A549 (cell line): ENCODE results near the gene ARMC10. TPM values are rescaled to one million over a fixed set of nuclear protein-coding genes. Genes with fewer than 3 reads are reported as not detected.

Experiments
- ATAC-seq, 2 experiments: fragments of 200-7000 bp in 1 of 2; fragments of >200 bp in 1 of 2; cut with Nextera tagmentation in 1 of 2; cut with Tn5 transposase in 1 of 2; 3 replicates each; pipeline versions ENCODE4 v1.8.0 to v1.9.1; 2018 to 2020; ENCODE audit warnings: mild to moderate bottlenecking in 1 of 2, moderate library complexity in 1 of 2
- CTCF ChIA-PET: fragments of 300-600 bp; sonication (Branson Sonifier 250); formaldehyde crosslinking; extraction: SDS; loops from one replicate; lab custom pipeline; 2021; ENCODE audit warnings: antibody characterized with exemption, inconsistent platforms; lab: Yijun Ruan, JAX
- POLR2A ChIA-PET: fragments of 350-600 bp; formaldehyde crosslinking; extraction: SDS; loops from one replicate; lab custom pipeline; 2021; ENCODE audit warnings: antibody characterized with exemption, inconsistent platforms; lab: Yijun Ruan, JAX
- DNase-seq, 2 experiments: peaks; one replicate each; pipeline versions ENCODE4 v3.0.0 to v3.0.0-alpha.2; 2011 to 2016; ENCODE audit warnings: low read depth in 1 of 2, low spot score in 1 of 2
- FAIRE-seq: peaks from 2 replicates; lab custom pipeline; 2011; peaks lifted over from hg19 to GRCh38; lab: Jason Lieb, UNC
- H3K27ac ChIP-seq, 2 experiments: fragments of >200 bp; sonication (Bioruptor Twin); formaldehyde crosslinking; 3 replicates each; pipeline ENCODE4 v1.5.1; 2016 to 2017
- H3K4me1 ChIP-seq: fragments of >200 bp; sonication (Bioruptor Twin); formaldehyde crosslinking; 3 replicates; pipeline ENCODE4 v1.6.1; 2016
- H3K4me2 ChIP-seq: fragments of >200 bp; sonication (Bioruptor Twin); formaldehyde crosslinking; 3 replicates; pipeline ENCODE4 v1.6.1; 2016
- H3K4me3 ChIP-seq: fragments of >200 bp; sonication (Bioruptor Twin); formaldehyde crosslinking; 3 replicates; pipeline ENCODE4 v1.5.1; 2016
- H3K9me3 ChIP-seq: fragments of >200 bp; sonication (Bioruptor Twin); formaldehyde crosslinking; 3 replicates; pipeline ENCODE4 v1.6.1; 2016
- CBX8 ChIP-seq: fragments of 200-600 bp; sonication (generic); IDR thresholded peaks from 2 replicates; pipeline ENCODE4 v1.6.1; 2016
- EHF ChIP-seq: fragments of 250-450 bp; sonication (Bioruptor Pico); IDR thresholded peaks from 2 replicates; pipeline ENCODE4 v1.5.0; 2020; ENCODE audit warnings: mild to moderate bottlenecking
- EHMT2 ChIP-seq: fragments of 200-600 bp; sonication (generic); IDR thresholded peaks from 2 replicates; pipeline ENCODE4 v1.6.1; 2016; ENCODE audit warnings: antibody characterized with exemption, low read depth, mild to moderate bottlenecking, moderate library complexity
- ESRRA ChIP-seq: fragments of 150-350 bp; IDR thresholded peaks from 2 replicates; pipeline ENCODE4 v1.6.1; 2014; ENCODE audit warnings: mild to moderate bottlenecking, low read length, borderline replicate concordance
- GATA3 ChIP-seq: IDR thresholded peaks from 2 replicates; pipeline ENCODE4 v1.6.1; 2012; ENCODE audit warnings: borderline replicate concordance
- HDAC2 ChIP-seq: fragments of 200-600 bp; sonication (generic); IDR thresholded peaks from 2 replicates; pipeline ENCODE4 v1.6.1; 2016
- HOXA7 ChIP-seq: fragments of 250-450 bp; sonication (Bioruptor Pico); IDR thresholded peaks from 2 replicates; pipeline ENCODE4 v1.5.0; 2020; ENCODE audit warnings: mild to moderate bottlenecking, moderate library complexity
- HOXB13 ChIP-seq: fragments of 250-450 bp; sonication (Bioruptor Pico); IDR thresholded peaks from 2 replicates; pipeline ENCODE4 v1.5.0; 2020; ENCODE audit warnings: low read depth, mild to moderate bottlenecking, moderate library complexity
- HOXB5 ChIP-seq: fragments of 250-450 bp; sonication (Bioruptor Pico); IDR thresholded peaks from 2 replicates; pipeline ENCODE4 v1.5.0; 2020; ENCODE audit warnings: mild to moderate bottlenecking, moderate library complexity
- JUN ChIP-seq, 2 experiments: fragments of >200 bp; sonication (Bioruptor Twin); formaldehyde crosslinking; IDR thresholded peaks; 2 replicates in 1 of 2; 3 replicates in 1 of 2; pipeline ENCODE4 v1.6.1; 2016 to 2017
- MAFK ChIP-seq: fragments of 450-650 bp; IDR thresholded peaks from 2 replicates; pipeline ENCODE4 v1.6.1; 2014; ENCODE audit not compliant: partially characterized antibody
- MAZ ChIP-seq: fragments of 150-350 bp; IDR thresholded peaks from 2 replicates; pipeline ENCODE4 v1.6.1; 2014; ENCODE audit warnings: antibody characterized with exemption, low read depth, low read length, borderline replicate concordance
- NFE2L2 ChIP-seq: fragments of 150-350 bp; conservative IDR thresholded peaks from 2 replicates; pipeline ENCODE4 v1.6.1; 2014; ENCODE audit warnings: low read length
- PHF8 ChIP-seq: fragments of 200-600 bp; sonication (generic); IDR thresholded peaks from 2 replicates; pipeline ENCODE4 v1.6.1; 2016; ENCODE audit warnings: low read depth, mild to moderate bottlenecking, antibody characterized with exemption, moderate library complexity, borderline replicate concordance
- POLR2A ChIP-seq: IDR thresholded peaks from 2 replicates; pipeline ENCODE4 v1.6.1; 2012; ENCODE audit warnings: mild to moderate bottlenecking, low read length
- POLR2AphosphoS2 ChIP-seq: conservative IDR thresholded peaks from 2 replicates; pipeline ENCODE4 v1.6.1; 2012; ENCODE audit warnings: low read length, improper control_type of control experiment, inconsistent platforms
- RARB ChIP-seq: fragments of 250-450 bp; sonication (Bioruptor Pico); IDR thresholded peaks from 2 replicates; pipeline ENCODE4 v1.8.0; 2021; ENCODE audit warnings: mild to moderate bottlenecking, moderate library complexity
- RCOR1 ChIP-seq: fragments of 150-350 bp; IDR thresholded peaks from 2 replicates; pipeline ENCODE4 v1.6.1; 2014; ENCODE audit warnings: antibody characterized with exemption, low read length, low read depth
- RNF2 ChIP-seq: fragments of 200-600 bp; sonication (generic); IDR thresholded peaks from 2 replicates; pipeline ENCODE4 v1.6.1; 2016; ENCODE audit warnings: low read depth, mild to moderate bottlenecking, antibody characterized with exemption, moderate library complexity, borderline replicate concordance
- SMC3 ChIP-seq: fragments of >200 bp; sonication (Bioruptor Twin); formaldehyde crosslinking; IDR thresholded peaks from 3 replicates; pipeline ENCODE4 v1.6.1; 2018; ENCODE audit warnings: inconsistent platforms
- SREBF2 ChIP-seq: fragments of 450-650 bp; IDR thresholded peaks from 2 replicates; pipeline ENCODE4 v1.6.1; 2014; ENCODE audit warnings: mild to moderate bottlenecking, moderate library complexity
- ZNF302 ChIP-seq: fragments of 250-450 bp; sonication (Bioruptor Pico); IDR thresholded peaks from 2 replicates; pipeline ENCODE4 v1.9.0; 2021; ENCODE audit warnings: inconsistent platforms, mild to moderate bottlenecking, moderate library complexity
- whole genome bisulfite sequencing: methylation state at CpG from one replicate; pipeline ENCODE4 v1.1.6; 2017; ENCODE audit errors: missing lambda C conversion rate; 5-methylcytosine and 5-hydroxymethylcytosine counted together
- polyA plus RNA-seq, 4 experiments: library from polyadenylated mRNA; depleted of rRNA in 3 of 4; stranded (reverse); fragments of >200 nt; fragmentation: RNase III in 1 of 4; extraction: RNeasy Plus Mini Kit Qiagen cat#74134 plus additional on column Dnase treatment in 1 of 4; gene quantifications; 2 replicates in 3 of 4; 3 replicates in 1 of 4; pipeline ENCODE4 v1.2.3, GENCODE V29; 2011 to 2017
- TF ChIP-seq, protein P1 (sequence below): fragments of >200 bp; sonication (Bioruptor Twin); formaldehyde crosslinking; IDR thresholded peaks from 3 replicates; pipeline ENCODE4 v1.5.1; 2016
- TF ChIP-seq, protein P2 (sequence below): fragments of 150-350 bp; IDR thresholded peaks from 2 replicates; pipeline ENCODE4 v1.6.1; 2014; ENCODE audit warnings: low read depth, mild to moderate bottlenecking, low read length
- TF ChIP-seq, protein P3 (sequence below): fragments of >200 bp; sonication (Bioruptor Twin); formaldehyde crosslinking; IDR thresholded peaks from 2 replicates; pipeline ENCODE4 v1.6.1; 2016

Gene ARMC10
- polyA plus RNA-seq, 2 of the 4 experiments (the other 2 are of a cell fraction): 36.6 to 63.2 TPM

DNA sequence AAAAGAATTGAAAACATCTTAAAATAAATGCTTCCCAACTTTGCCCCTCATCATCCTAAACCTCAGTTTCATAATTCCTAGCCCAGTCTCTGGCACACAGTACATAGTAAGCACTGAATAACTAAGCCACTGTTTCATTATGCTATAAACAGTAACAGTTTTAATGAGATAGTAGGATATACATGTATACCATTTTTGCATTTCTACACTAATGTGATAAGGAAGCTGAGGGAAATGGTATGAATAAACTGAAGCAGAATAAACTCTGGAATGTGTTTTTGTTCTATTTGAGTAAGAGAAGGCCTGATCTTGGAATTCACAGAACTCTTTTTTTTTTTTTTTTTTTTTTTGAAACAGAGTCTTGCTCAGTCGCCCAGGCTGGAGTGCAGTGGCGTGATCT lies 65.1 kb downstream of the ARMC10 start:
- WGBS: 96% methylated on average over 2 of the region's 2 CpGs
- Histone ChIP-seq H3K9me3 (no peaks in the 10 kb centered on the region), H3K27ac (no peak overlapping the region), H3K4me2 (no peak overlapping the region), H3K4me1 (peaks cover 11% of the 10 kb centered on the region; the same call in 1 of the 3 replicates), H3K4me3 (no peak overlapping the region)
- ChIA-PET POLR2A (no interaction called here), CTCF (no interaction called here)
- no peak for DNase-seq
- no peak for FAIRE-seq
- ATAC-seq: no peak
- TF ChIP-seq HDAC2: no peak
- no peak for TF ChIP-seq HOXB13 (CRISPR knock-in tag)
- no peak for TF ChIP-seq SMC3
- TF ChIP-seq MAZ: no peak

DNA sequence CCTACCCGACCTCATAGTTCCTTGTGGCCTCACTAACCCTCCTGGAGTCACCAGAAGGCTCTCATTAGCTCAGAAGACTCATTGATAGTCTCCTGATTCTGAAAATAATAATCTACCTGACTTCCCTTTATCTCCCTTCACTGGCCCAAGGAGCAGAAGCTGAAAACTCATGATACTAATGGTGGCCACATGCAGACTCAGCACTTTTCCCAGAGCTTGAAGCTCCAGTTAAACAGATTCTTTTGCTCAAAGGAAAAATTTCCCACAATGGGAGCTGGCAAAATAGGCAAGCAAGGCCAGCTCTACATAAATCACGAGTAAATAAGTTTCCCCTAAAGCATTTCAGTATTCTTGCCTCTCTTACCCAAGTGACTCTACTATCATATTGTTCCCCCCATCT lies 65.7 kb downstream of the ARMC10 start:
- 80% methylated on average over 2 of the region's 2 CpGs for WGBS
- Histone ChIP-seq H3K27ac (no peak overlapping the region), H3K9me3 (no peaks in the 10 kb centered on the region), H3K4me3 (no peak overlapping the region), H3K4me1 (peaks cover 8% of the 10 kb centered on the region; the same call in 1 of the 3 replicates), H3K4me2 (no peak overlapping the region)
- TF ChIP-seq PHF8 (no peak), MAFK (peak; percentile 93)
- ATAC-seq (no peak), DNase-seq (no peak), FAIRE-seq (no peak)
- CTCF ChIA-PET: no interaction called here
- POLR2A ChIA-PET: no interaction called here

DNA sequence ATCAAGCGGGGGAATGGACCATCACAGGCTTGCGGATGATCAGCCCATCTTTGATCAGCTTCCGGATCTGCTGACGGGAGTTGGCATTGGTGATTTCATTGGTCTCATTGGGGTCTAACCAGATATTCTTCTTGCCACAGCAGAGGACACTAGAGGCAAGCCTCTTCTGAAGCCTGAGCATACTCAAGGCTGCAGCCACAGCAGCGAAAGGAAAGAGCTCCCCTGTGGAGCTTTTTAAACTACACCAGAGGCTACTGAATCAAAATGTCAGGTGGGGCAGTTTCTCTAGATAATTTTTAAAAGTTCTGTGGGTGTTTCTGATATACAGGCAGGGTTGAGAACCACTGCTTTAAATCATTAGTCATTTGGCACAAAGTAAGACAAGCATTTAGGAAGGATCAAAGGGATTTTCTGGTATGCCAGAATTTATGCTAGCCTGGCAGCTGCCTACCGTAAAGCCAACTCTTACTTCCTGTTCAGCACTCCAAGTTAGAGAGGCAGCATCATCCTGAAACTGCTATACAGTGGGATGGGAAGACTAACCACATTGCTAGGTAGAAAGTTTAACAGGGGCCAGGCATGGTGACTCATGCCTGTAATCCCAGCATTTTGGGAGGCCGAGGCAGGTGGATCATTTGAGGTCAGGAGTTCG lies 66.9 kb downstream of the ARMC10 start:
- Histone ChIP-seq H3K9me3 (no peaks in the 10 kb centered on the region), H3K27ac (no peak overlapping the region), H3K4me2 (no peak overlapping the region), H3K4me3 (no peak overlapping the region), H3K4me1 (peaks cover 13% of the 10 kb centered on the region; the same call in 2 of the 3 replicates)
- POLR2A ChIA-PET: no interaction called here
- TF ChIP-seq, protein P1, sequence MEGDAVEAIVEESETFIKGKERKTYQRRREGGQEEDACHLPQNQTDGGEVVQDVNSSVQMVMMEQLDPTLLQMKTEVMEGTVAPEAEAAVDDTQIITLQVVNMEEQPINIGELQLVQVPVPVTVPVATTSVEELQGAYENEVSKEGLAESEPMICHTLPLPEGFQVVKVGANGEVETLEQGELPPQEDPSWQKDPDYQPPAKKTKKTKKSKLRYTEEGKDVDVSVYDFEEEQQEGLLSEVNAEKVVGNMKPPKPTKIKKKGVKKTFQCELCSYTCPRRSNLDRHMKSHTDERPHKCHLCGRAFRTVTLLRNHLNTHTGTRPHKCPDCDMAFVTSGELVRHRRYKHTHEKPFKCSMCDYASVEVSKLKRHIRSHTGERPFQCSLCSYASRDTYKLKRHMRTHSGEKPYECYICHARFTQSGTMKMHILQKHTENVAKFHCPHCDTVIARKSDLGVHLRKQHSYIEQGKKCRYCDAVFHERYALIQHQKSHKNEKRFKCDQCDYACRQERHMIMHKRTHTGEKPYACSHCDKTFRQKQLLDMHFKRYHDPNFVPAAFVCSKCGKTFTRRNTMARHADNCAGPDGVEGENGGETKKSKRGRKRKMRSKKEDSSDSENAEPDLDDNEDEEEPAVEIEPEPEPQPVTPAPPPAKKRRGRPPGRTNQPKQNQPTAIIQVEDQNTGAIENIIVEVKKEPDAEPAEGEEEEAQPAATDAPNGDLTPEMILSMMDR: no peak
- TF ChIP-seq MAZ (no peak), HOXB5 (CRISPR knock-in tag) (no peak), GATA3 (no peak), ESRRA (no peak), EHMT2 (no peak), POLR2A (no peak), NFE2L2 (no peak), SREBF2 (no peak), SMC3 (no peak), CBX8 (no peak), EHF (CRISPR knock-in tag) (no peak), HDAC2 (no peak), RCOR1 (no peak), HOXA7 (CRISPR knock-in tag) (no peak), POLR2AphosphoS2 (no peak)
- TF ChIP-seq, protein P2, sequence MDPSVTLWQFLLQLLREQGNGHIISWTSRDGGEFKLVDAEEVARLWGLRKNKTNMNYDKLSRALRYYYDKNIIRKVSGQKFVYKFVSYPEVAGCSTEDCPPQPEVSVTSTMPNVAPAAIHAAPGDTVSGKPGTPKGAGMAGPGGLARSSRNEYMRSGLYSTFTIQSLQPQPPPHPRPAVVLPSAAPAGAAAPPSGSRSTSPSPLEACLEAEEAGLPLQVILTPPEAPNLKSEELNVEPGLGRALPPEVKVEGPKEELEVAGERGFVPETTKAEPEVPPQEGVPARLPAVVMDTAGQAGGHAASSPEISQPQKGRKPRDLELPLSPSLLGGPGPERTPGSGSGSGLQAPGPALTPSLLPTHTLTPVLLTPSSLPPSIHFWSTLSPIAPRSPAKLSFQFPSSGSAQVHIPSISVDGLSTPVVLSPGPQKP: no peak
- DNase-seq (no peak), FAIRE-seq (no peak), ATAC-seq (no peak)
- CTCF ChIA-PET: no interaction called here
- 91% methylated on average over 8 of the region's 8 CpGs for WGBS

DNA sequence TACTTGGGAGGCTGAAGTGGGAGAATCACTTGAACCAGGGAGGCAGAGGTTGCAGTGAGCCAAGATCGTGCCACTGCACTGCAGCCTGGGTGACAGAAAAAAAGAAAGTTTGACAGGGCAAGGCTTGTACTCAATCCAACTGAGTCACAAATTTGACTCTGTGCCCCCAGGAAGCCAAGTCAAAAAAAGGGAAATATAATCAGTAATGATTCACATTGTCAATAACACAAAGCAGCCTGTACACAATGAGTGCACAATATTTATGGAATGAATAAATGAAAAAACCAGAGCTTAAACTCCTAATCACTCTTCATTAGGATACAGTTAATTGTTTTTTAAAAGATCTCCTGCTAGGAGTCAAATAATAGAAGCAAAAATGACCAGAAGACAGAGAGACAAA lies 67.6 kb downstream of the ARMC10 start:
- Histone ChIP-seq H3K4me3 (no peak overlapping the region), H3K27ac (no peak overlapping the region), H3K4me1 (peaks cover 19% of the 10 kb centered on the region; the same call in 2 of the 3 replicates), H3K9me3 (no peaks in the 10 kb centered on the region), H3K4me2 (no peak overlapping the region)
- WGBS: 74% methylated on average over 1 of the region's 1 CpG
- CTCF ChIA-PET: no interaction called here
- no peak for TF ChIP-seq RCOR1
- TF ChIP-seq ZNF302 (CRISPR knock-in tag): no peak
- TF ChIP-seq JUN (IDR thresholded peaks at IDR 0.05): no peak
- TF ChIP-seq RNF2: no peak
- no peak for TF ChIP-seq RARB (CRISPR knock-in tag)
- TF ChIP-seq, protein P3, sequence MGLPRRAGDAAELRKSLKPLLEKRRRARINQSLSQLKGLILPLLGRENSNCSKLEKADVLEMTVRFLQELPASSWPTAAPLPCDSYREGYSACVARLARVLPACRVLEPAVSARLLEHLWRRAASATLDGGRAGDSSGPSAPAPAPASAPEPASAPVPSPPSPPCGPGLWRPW: no peak
- DNase-seq (no peak), FAIRE-seq (no peak), ATAC-seq (no peak)
- POLR2A ChIA-PET: no interaction called here
